HepG2 (cell line): Measurements from ENCODE around the gene PSMB1. TPM values are rescaled to one million over a fixed set of nuclear protein-coding genes. Genes with fewer than 3 reads are reported as not detected.

ENCODE experiments used
- AHR ChIP-seq: IDR thresholded peaks from 2 replicates; pipeline ENCODE4 v1.6.1; 2018; ENCODE audit warnings: missing genetic modification reagents, missing compliant biosample characterization
- BCL3 ChIP-seq: sonication (generic); formaldehyde crosslinking; IDR thresholded peaks from 2 replicates; pipeline ENCODE4 v1.5.1; 2020; ENCODE audit warnings: mild to moderate bottlenecking, missing genetic modification reagents, moderate library complexity
- GATA4 ChIP-seq: sonication (generic); IDR thresholded peaks from 2 replicates; pipeline ENCODE4 v1.6.1; 2016; ENCODE audit warnings: antibody characterized with exemption, low read depth, borderline replicate concordance
- MTF1 ChIP-seq: sonication (generic); formaldehyde crosslinking; IDR thresholded peaks from 2 replicates; pipeline ENCODE4 v1.5.0; 2020; ENCODE audit warnings: missing genetic modification reagents
- RARG ChIP-seq: sonication (generic); formaldehyde crosslinking; IDR thresholded peaks from 2 replicates; pipeline ENCODE4 v1.4.0; 2020; ENCODE audit warnings: low read depth, mild to moderate bottlenecking, missing genetic modification reagents
- REPIN1 ChIP-seq: sonication (generic); formaldehyde crosslinking; IDR thresholded peaks from 2 replicates; pipeline ENCODE4 v1.8.0; 2022; ENCODE audit warnings: missing genetic modification reagents, low read depth, mild to moderate bottlenecking, borderline replicate concordance
- RFX1 ChIP-seq: fragments of 450-650 bp; IDR thresholded peaks from 2 replicates; pipeline ENCODE4 v1.6.1; 2017
- TCF12 ChIP-seq, 2 experiments: fragments of 450-650 bp in 1 of 2; sonication (generic) in 1 of 2; formaldehyde crosslinking in 1 of 2; IDR thresholded peaks; 2 replicates each; pipeline versions ENCODE4 v1.6.1 to v1.8.0; 2017 to 2022; ENCODE audit warnings: antibody characterized with exemption in 1 of 2, mild to moderate bottlenecking in 1 of 2, missing genetic modification reagents in 1 of 2, moderate library complexity in 1 of 2
- ZBTB34 ChIP-seq: sonication (generic); formaldehyde crosslinking; IDR thresholded peaks from 2 replicates; pipeline ENCODE4 v1.8.0; 2022; ENCODE audit warnings: mild to moderate bottlenecking, missing genetic modification reagents
- ZBTB43 ChIP-seq: sonication (generic); formaldehyde crosslinking; conservative IDR thresholded peaks from 2 replicates; pipeline ENCODE4 v1.4.0; 2020; ENCODE audit warnings: missing genetic modification reagents
- ZNF629 ChIP-seq: sonication (generic); formaldehyde crosslinking; conservative IDR thresholded peaks from 2 replicates; pipeline ENCODE4 v1.5.0; 2020; ENCODE audit warnings: missing genetic modification reagents
- polyA plus RNA-seq, 8 experiments: library from polyadenylated mRNA; depleted of rRNA in 3 of 8; stranded (reverse) in 7 of 8; unstranded in 1 of 8; fragments of >200 nt; fragmentation: Illumina TruSeq in 4 of 8; extraction: Trizol in 4 of 8; gene quantifications; 2 replicates each; pipeline versions ENCODE4 v1.2.1 to v1.2.3, GENCODE V29; 2011 to 2016; ENCODE audit warnings: low read depth in 4 of 8, missing spikeins in 1 of 8, mixed read lengths in 1 of 8; ENCODE audit not compliant: insufficient read depth in 1 of 8
- total RNA-seq, 5 experiments: library from RNA; depleted of rRNA; stranded (reverse); fragments of >200 nt; fragmentation: Illumina TruSeq; extraction: Trizol; gene quantifications; 2 replicates each; pipeline ENCODE4 v1.2.3, GENCODE V29; 2016; ENCODE audit warnings: low read depth in 1 of 5
- TF ChIP-seq, protein P1 (sequence below): sonication (generic); formaldehyde crosslinking; IDR thresholded peaks from 2 replicates; pipeline ENCODE4 v1.4.0; 2020; ENCODE audit warnings: missing genetic modification reagents
- TF ChIP-seq, protein P2 (sequence below): sonication (generic); formaldehyde crosslinking; conservative IDR thresholded peaks from 2 replicates; pipeline ENCODE4 v1.5.0; 2020; ENCODE audit warnings: missing genetic modification reagents

Gene PSMB1
- total and polyA plus RNA-seq, 2 of the 13 experiments (the other 11 are each of a cell fraction or from before 2014, with no cell fraction given), result 528 to 592 TPM

GRCh38 chr6:170554013-170554795, 1.1 kb upstream of the PSMB1 start, which contains the start of gene TBP (continued):
- no peak for TF ChIP-seq RARG (CRISPR knock-in tag)
- peak; percentile 66; the same call in 1 of the 2 replicates for TF ChIP-seq REPIN1 (CRISPR knock-in tag)
- peak; percentile 65; the same call in 1 of the 2 replicates for TF ChIP-seq ZBTB43 (CRISPR knock-in tag)
- TF ChIP-seq, protein P1, sequence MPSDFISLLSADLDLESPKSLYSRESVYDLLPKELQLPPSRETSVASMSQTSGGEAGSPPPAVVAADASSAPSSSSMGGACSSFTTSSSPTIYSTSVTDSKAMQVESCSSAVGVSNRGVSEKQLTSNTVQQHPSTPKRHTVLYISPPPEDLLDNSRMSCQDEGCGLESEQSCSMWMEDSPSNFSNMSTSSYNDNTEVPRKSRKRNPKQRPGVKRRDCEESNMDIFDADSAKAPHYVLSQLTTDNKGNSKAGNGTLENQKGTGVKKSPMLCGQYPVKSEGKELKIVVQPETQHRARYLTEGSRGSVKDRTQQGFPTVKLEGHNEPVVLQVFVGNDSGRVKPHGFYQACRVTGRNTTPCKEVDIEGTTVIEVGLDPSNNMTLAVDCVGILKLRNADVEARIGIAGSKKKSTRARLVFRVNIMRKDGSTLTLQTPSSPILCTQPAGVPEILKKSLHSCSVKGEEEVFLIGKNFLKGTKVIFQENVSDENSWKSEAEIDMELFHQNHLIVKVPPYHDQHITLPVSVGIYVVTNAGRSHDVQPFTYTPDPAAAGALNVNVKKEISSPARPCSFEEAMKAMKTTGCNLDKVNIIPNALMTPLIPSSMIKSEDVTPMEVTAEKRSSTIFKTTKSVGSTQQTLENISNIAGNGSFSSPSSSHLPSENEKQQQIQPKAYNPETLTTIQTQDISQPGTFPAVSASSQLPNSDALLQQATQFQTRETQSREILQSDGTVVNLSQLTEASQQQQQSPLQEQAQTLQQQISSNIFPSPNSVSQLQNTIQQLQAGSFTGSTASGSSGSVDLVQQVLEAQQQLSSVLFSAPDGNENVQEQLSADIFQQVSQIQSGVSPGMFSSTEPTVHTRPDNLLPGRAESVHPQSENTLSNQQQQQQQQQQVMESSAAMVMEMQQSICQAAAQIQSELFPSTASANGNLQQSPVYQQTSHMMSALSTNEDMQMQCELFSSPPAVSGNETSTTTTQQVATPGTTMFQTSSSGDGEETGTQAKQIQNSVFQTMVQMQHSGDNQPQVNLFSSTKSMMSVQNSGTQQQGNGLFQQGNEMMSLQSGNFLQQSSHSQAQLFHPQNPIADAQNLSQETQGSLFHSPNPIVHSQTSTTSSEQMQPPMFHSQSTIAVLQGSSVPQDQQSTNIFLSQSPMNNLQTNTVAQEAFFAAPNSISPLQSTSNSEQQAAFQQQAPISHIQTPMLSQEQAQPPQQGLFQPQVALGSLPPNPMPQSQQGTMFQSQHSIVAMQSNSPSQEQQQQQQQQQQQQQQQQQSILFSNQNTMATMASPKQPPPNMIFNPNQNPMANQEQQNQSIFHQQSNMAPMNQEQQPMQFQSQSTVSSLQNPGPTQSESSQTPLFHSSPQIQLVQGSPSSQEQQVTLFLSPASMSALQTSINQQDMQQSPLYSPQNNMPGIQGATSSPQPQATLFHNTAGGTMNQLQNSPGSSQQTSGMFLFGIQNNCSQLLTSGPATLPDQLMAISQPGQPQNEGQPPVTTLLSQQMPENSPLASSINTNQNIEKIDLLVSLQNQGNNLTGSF, result 0 out of 2 replicates have a peak, but pooled peaks have one; percentile 24
- TF ChIP-seq MTF1 (CRISPR knock-in tag), result 0 out of 2 replicates have a peak, but pooled peaks have one; percentile 24
- TF ChIP-seq, protein P2, sequence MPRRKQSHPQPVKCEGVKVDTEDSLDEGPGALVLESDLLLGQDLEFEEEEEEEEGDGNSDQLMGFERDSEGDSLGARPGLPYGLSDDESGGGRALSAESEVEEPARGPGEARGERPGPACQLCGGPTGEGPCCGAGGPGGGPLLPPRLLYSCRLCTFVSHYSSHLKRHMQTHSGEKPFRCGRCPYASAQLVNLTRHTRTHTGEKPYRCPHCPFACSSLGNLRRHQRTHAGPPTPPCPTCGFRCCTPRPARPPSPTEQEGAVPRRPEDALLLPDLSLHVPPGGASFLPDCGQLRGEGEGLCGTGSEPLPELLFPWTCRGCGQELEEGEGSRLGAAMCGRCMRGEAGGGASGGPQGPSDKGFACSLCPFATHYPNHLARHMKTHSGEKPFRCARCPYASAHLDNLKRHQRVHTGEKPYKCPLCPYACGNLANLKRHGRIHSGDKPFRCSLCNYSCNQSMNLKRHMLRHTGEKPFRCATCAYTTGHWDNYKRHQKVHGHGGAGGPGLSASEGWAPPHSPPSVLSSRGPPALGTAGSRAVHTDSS (CRISPR knock-in tag), result peak; percentile 77; the same call in 1 of the 2 replicates
- TF ChIP-seq AHR (CRISPR knock-in tag), result peak; percentile 34; the same call in 1 of the 2 replicates
- TF ChIP-seq ZNF629 (CRISPR knock-in tag), result 0 out of 2 replicates have a peak, but pooled peaks have one; percentile 38
- no peak for TF ChIP-seq RFX1
- peak; percentile 78 for TF ChIP-seq BCL3 (CRISPR knock-in tag)
- TF ChIP-seq TCF12 (IDR thresholded peaks at IDR 0.05), result no peak
- no peak for TF ChIP-seq TCF12 (CRISPR knock-in tag; IDR thresholded peaks at IDR 0.05)
- no peak for TF ChIP-seq ZBTB34 (CRISPR knock-in tag)
- TF ChIP-seq GATA4, result no peak
